ENCODE data around the gene KCNJ16.

DNA sequence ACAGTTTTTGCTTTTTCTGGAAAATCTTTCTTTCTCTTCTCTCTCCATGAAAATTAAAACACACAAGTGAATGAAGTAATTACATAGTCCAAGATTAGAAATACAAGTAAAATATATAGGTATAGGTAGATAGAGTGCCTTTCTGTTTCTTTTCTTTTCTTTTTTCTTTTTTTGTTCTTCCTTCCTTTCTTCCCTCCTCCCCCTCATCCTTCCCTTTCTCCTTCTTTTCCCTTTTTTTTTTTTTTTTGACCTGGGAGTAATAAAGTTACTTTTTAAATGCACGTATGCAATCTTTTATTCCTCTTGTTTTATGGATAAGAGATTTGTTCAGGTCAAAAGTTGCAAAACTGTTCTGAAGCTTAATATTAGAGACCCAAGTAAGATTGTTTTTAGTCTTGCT lies 59.8 kb downstream of the KCNJ16 start:
- TF ChIP-seq, protein P1, sequence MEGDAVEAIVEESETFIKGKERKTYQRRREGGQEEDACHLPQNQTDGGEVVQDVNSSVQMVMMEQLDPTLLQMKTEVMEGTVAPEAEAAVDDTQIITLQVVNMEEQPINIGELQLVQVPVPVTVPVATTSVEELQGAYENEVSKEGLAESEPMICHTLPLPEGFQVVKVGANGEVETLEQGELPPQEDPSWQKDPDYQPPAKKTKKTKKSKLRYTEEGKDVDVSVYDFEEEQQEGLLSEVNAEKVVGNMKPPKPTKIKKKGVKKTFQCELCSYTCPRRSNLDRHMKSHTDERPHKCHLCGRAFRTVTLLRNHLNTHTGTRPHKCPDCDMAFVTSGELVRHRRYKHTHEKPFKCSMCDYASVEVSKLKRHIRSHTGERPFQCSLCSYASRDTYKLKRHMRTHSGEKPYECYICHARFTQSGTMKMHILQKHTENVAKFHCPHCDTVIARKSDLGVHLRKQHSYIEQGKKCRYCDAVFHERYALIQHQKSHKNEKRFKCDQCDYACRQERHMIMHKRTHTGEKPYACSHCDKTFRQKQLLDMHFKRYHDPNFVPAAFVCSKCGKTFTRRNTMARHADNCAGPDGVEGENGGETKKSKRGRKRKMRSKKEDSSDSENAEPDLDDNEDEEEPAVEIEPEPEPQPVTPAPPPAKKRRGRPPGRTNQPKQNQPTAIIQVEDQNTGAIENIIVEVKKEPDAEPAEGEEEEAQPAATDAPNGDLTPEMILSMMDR (IDR thresholded peaks at IDR 0.05): no peak
- no peak for TF ChIP-seq POLR2A (IDR thresholded peaks at IDR 0.05)

Data from esophagus squamous epithelium (tissue), 4 donors.